HepG2 (cell line): Measurements from ENCODE around the gene ITIH3. TPM values are rescaled to one million over a fixed set of nuclear protein-coding genes. Genes with fewer than 3 reads are reported as not detected.
A peak's percentile ranks its signal among the peaks of the same experiment; 100 is the strongest.

Source experiments
- ATAC-seq: fragments of 200-7000 bp; cut with Tn5 transposase; 3 replicates; pipeline ENCODE4 v1.9.1; 2020; ENCODE audit warnings: mild to moderate bottlenecking, moderate library complexity
- BruUV-seq: library from RNA; stranded (reverse); fragments of 400-500 nt; replicated peaks from 2 replicates; lab custom pipeline; 2021; lab: Mats Ljungman, UMichigan
- CTCF ChIA-PET: fragments of 300-600 bp; formaldehyde crosslinking; extraction: SDS; loops from one replicate; lab custom pipeline; 2021; ENCODE audit warnings: low total read pairs, inconsistent platforms, low intra/inter-chr PET ratio; lab: Yijun Ruan, JAX
- POLR2A ChIA-PET: fragments of 350-600 bp; sonication (Branson Sonifier 250); formaldehyde crosslinking; loops from one replicate; lab custom pipeline; 2020; ENCODE audit warnings: antibody characterized with exemption, inconsistent platforms; lab: Yijun Ruan, JAX
- DNase-seq: peaks from one replicate; pipeline ENCODE4 v3.0.0-alpha.2; 2015; ENCODE audit warnings: low spot score
- FAIRE-seq: peaks from 3 replicates; lab custom pipeline; 2011; peaks lifted over from hg19 to GRCh38; lab: Jason Lieb, UNC
- H2AFZ ChIP-seq: one replicate; pipeline ENCODE4 v1.6.1; 2011; ENCODE audit warnings: low read length, inconsistent platforms
- H3K27ac ChIP-seq: fragments of 300-600 bp; 3 replicates; pipeline ENCODE4 v1.8.0; 2011; ENCODE audit warnings: mixed run types, mild to moderate bottlenecking, mixed read lengths, low read length, inconsistent platforms; ENCODE audit not compliant: insufficient read depth; ENCODE audit errors: extremely low read length
- H3K27me3 ChIP-seq, 2 experiments: fragments of 200-600 bp in 1 of 2; 2 replicates in 1 of 2; 3 replicates in 1 of 2; pipeline versions ENCODE4 v1.6.0 to v1.8.0; 2011; ENCODE audit warnings: low read length in 2 of 2, mild to moderate bottlenecking in 2 of 2, moderate library complexity in 2 of 2, inconsistent platforms in 1 of 2; ENCODE audit not compliant: insufficient read depth in 2 of 2, control insufficient read depth in 1 of 2
- H3K36me3 ChIP-seq, 2 experiments: fragments of 200-600 bp in 1 of 2; replicated peaks in 1 of 2; 2 replicates in 1 of 2; 3 replicates in 1 of 2; pipeline versions ENCODE4 v1.5.1 to v1.8.0; 2011; ENCODE audit warnings: low read length in 2 of 2, inconsistent platforms in 1 of 2; ENCODE audit not compliant: insufficient read depth in 2 of 2, control insufficient read depth in 1 of 2
- H3K4me1 ChIP-seq: 2 replicates; pipeline ENCODE4 v1.5.1; 2012; ENCODE audit warnings: low read length, inconsistent platforms; ENCODE audit not compliant: insufficient read depth
- H3K4me2 ChIP-seq: 2 replicates; pipeline ENCODE4 v1.6.0; 2011; ENCODE audit warnings: low read depth, low read length, inconsistent platforms
- H3K4me3 ChIP-seq, 3 experiments: fragments of 200-600 bp in 1 of 3; sonication (generic), shearing (Covaris generic) in 1 of 3; replicated peaks in 1 of 3; 2 replicates each; pipeline ENCODE4 v1.5.1; 2011 to 2016; ENCODE audit warnings: low read length in 3 of 3, inconsistent platforms in 2 of 3, low read depth in 2 of 3, mild to moderate bottlenecking in 2 of 3, control low read depth in 1 of 3, mixed read lengths in 1 of 3; ENCODE audit not compliant: insufficient read depth in 1 of 3
- H3K79me2 ChIP-seq: one replicate; pipeline ENCODE4 v1.6.1; 2011; ENCODE audit warnings: low read length, inconsistent platforms; ENCODE audit not compliant: insufficient read depth
- H3K9ac ChIP-seq: 2 replicates; pipeline ENCODE4 v1.6.0; 2011; ENCODE audit warnings: mild to moderate bottlenecking, low read depth, low read length, inconsistent platforms; ENCODE audit not compliant: insufficient read depth
- H3K9me3 ChIP-seq: 2 replicates; pipeline ENCODE4 v1.5.1; 2012; ENCODE audit warnings: mild to moderate bottlenecking, low read length
- H4K20me1 ChIP-seq: 2 replicates; pipeline ENCODE4 v1.6.0; 2011; ENCODE audit warnings: inconsistent platforms, mild to moderate bottlenecking, low read length, moderate library complexity; ENCODE audit not compliant: insufficient read depth
- ATAD3A ChIP-seq: sonication (generic); formaldehyde crosslinking; IDR thresholded peaks from 2 replicates; pipeline ENCODE4 v1.4.0; 2020; ENCODE audit warnings: missing genetic modification reagents
- PAX8 ChIP-seq: sonication (generic); formaldehyde crosslinking; IDR thresholded peaks from 2 replicates; pipeline ENCODE4 v1.8.0; 2022; ENCODE audit warnings: mild to moderate bottlenecking, missing genetic modification reagents, borderline replicate concordance
- RAD51 ChIP-seq: fragments of 450-650 bp; IDR thresholded peaks from 2 replicates; pipeline ENCODE4 v1.6.1; 2016; ENCODE audit warnings: borderline replicate concordance
- SOX6 ChIP-seq, 2 experiments: fragments of 450-650 bp in 1 of 2; sonication (generic) in 1 of 2; formaldehyde crosslinking in 1 of 2; IDR thresholded peaks; 2 replicates each; pipeline versions ENCODE4 v1.4.0 to v1.6.1; 2017 to 2020; ENCODE audit warnings: antibody characterized with exemption in 1 of 2, mild to moderate bottlenecking in 1 of 2, missing genetic modification reagents in 1 of 2
- TBX3 ChIP-seq: fragments of 450-650 bp; IDR thresholded peaks from 2 replicates; pipeline ENCODE4 v1.6.1; 2017; ENCODE audit warnings: antibody characterized with exemption, mild to moderate bottlenecking, inconsistent platforms, borderline replicate concordance
- TCF12 ChIP-seq, 2 experiments: fragments of 450-650 bp in 1 of 2; sonication (generic) in 1 of 2; formaldehyde crosslinking in 1 of 2; IDR thresholded peaks; 2 replicates each; pipeline versions ENCODE4 v1.6.1 to v1.8.0; 2017 to 2022; ENCODE audit warnings: antibody characterized with exemption in 1 of 2, mild to moderate bottlenecking in 1 of 2, missing genetic modification reagents in 1 of 2, moderate library complexity in 1 of 2
- TIGD3 ChIP-seq: sonication (generic); formaldehyde crosslinking; IDR thresholded peaks from 2 replicates; pipeline ENCODE4 v1.5.1; 2020; ENCODE audit warnings: mild to moderate bottlenecking, missing genetic modification reagents, borderline replicate concordance
- ZBTB33 ChIP-seq: sonication (generic); formaldehyde crosslinking; IDR thresholded peaks from 2 replicates; pipeline ENCODE4 v1.4.0; 2020; ENCODE audit warnings: missing genetic modification reagents
- ZBTB38 ChIP-seq: sonication (generic); formaldehyde crosslinking; IDR thresholded peaks from 2 replicates; pipeline ENCODE4 v1.5.1; 2020; ENCODE audit warnings: mild to moderate bottlenecking, missing genetic modification reagents
- ZNF251 ChIP-seq: sonication (generic); formaldehyde crosslinking; IDR thresholded peaks from 2 replicates; pipeline ENCODE4 v1.9.0; 2021; ENCODE audit warnings: mild to moderate bottlenecking, missing genetic modification reagents
- ZNF616 ChIP-seq: sonication (generic); formaldehyde crosslinking; IDR thresholded peaks from 2 replicates; pipeline ENCODE4 v1.5.0; 2020; ENCODE audit warnings: low read depth, mild to moderate bottlenecking, missing genetic modification reagents
- WGBS: methylation state at CpG from one replicate; pipeline ENCODE4 v1.1.6; 2017; ENCODE audit warnings: low lambda C conversion rate; 5-methylcytosine and 5-hydroxymethylcytosine counted together
- in situ Hi-C: cut with HindIII; loops from 2 replicates; pipeline ENCODE4 v1.10.0; 2017; ENCODE audit warnings: low pct_unique_long_range_greater_than_20kb; ENCODE audit not compliant: extremely low pct_ligation_motif_present
- intact Hi-C: fragments of 100-400 bp; cut with micrococcal nuclease; formaldehyde crosslinking; loops from one replicate; pipeline ENCODE4 v1.10.0; 2022; ENCODE audit not compliant: unreplicated experiment
- polyA plus RNA-seq, 8 experiments: library from polyadenylated mRNA; depleted of rRNA in 3 of 8; stranded (reverse) in 7 of 8; unstranded in 1 of 8; fragments of >200 nt; fragmentation: Illumina TruSeq in 4 of 8; extraction: Trizol in 4 of 8; gene quantifications; 2 replicates each; pipeline versions ENCODE4 v1.2.1 to v1.2.3, GENCODE V29; 2011 to 2016; ENCODE audit warnings: low read depth in 4 of 8, missing spikeins in 1 of 8, mixed read lengths in 1 of 8; ENCODE audit not compliant: insufficient read depth in 1 of 8
- total RNA-seq, 5 experiments: library from RNA; depleted of rRNA; stranded (reverse); fragments of >200 nt; fragmentation: Illumina TruSeq; extraction: Trizol; gene quantifications; 2 replicates each; pipeline ENCODE4 v1.2.3, GENCODE V29; 2016; ENCODE audit warnings: low read depth in 1 of 5

ITIH3 gene
- total and polyA plus RNA-seq, 2 of the 13 experiments (the other 11 are each of a cell fraction or from before 2014, with no cell fraction given) = 105 to 632 TPM

- TF ChIP-seq ATAD3A = no peak
- no peak for TF ChIP-seq TCF12 (IDR thresholded peaks at IDR 0.05)
- no peak for TF ChIP-seq TCF12 (CRISPR knock-in tag; IDR thresholded peaks at IDR 0.05)
- TF ChIP-seq PAX8 (CRISPR knock-in tag) = no peak
- no peak for TF ChIP-seq ZNF616
- TF ChIP-seq SOX6 (IDR thresholded peaks at IDR 0.05) = no peak
- no peak for TF ChIP-seq SOX6 (CRISPR knock-in tag; IDR thresholded peaks at IDR 0.05)
- no peak for TF ChIP-seq TBX3
- no peak for TF ChIP-seq RAD51
- no peak for TF ChIP-seq ZBTB38
- no peak for TF ChIP-seq ZNF251 (CRISPR knock-in tag)
Measured at GRCh38 chr3:52839892-52840545, 45.4 kb downstream of the ITIH3 start (continued).

- H3K4me1 ChIP-seq = peaks cover 26% of the 10 kb centered on the region
- in situ Hi-C loops = no loop called here
- ATAC-seq (no peak), FAIRE-seq (no peak), DNase-seq (no peak)
- H3K27me3 ChIP-seq = no peaks in the 10 kb centered on the region
- H3K4me2 ChIP-seq = no peak overlapping the region
- no peak overlapping the region for H3K27ac ChIP-seq
- H3K9ac ChIP-seq = no peak overlapping the region
- H3K9me3 ChIP-seq = no peaks in the 10 kb centered on the region
- CTCF ChIA-PET = no interaction called here
- intact Hi-C loops = no loop called here
- POLR2A ChIA-PET = no interaction called here
- H4K20me1 ChIP-seq = no peaks in the 10 kb centered on the region
- H3K79me2 ChIP-seq = no peaks in the 10 kb centered on the region
- no TSS peak for BruUV-seq
- WGBS = 97% methylated on average over 12 of the region's 12 CpGs
- H2AFZ ChIP-seq = no peak overlapping the region
- H3K4me3 ChIP-seq = no peak overlapping the region
- H3K36me3 ChIP-seq = no peaks in the 10 kb centered on the region
- TF ChIP-seq ZBTB33 (0 out of 2 replicates have a peak, but pooled peaks have one; percentile 58), TIGD3 (CRISPR knock-in tag) (no peak)
Measured at GRCh38 chr3:52841211-52841980, 46.8 kb downstream of the ITIH3 start.
